ENCODE results near the gene ABCA6.

ABCA6 gene

GRCh38 chr17:69047368-69048263 lies 94.1 kb downstream of the ABCA6 start:
- no peak for DNase-seq (ENCODE audit: low read depth)

- no peak for DNase-seq (ENCODE audit: low read depth)
Observed at GRCh38 chr17:69046121-69046807, 95.4 kb downstream of the ABCA6 start.

- DNase-seq (ENCODE audit: low read depth), result no peak
Observed at GRCh38 chr17:69045646-69046045, 96.0 kb downstream of the ABCA6 start.

GRCh38 chr17:69044371-69044770 lies 97.3 kb downstream of the ABCA6 start:
- no peak for DNase-seq (ENCODE audit: low read depth)

- no peak for DNase-seq (ENCODE audit: low read depth)
Observed at GRCh38 chr17:69043098-69043734, 98.5 kb downstream of the ABCA6 start.

DNA sequence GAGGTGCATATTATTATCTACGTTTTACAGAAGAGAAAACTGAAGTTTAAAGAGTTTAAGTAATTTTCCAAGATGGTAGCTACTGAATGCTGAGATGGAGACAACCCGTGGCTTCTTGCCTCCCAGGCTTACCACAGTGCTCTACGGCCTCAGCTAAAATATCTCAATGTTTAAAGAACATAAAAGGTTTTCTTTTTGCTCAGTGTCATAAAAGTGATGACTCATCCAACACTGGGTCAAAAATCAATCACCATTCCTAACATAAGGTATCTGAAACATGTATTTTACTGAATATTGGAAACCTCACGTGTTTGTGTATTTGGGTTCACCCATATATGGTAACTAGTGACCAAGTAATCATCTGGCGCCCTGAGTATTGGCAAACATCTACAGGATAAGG lies 99.4 kb downstream of the ABCA6 start:
- no peak for DNase-seq (ENCODE audit: low read depth)

DNA sequence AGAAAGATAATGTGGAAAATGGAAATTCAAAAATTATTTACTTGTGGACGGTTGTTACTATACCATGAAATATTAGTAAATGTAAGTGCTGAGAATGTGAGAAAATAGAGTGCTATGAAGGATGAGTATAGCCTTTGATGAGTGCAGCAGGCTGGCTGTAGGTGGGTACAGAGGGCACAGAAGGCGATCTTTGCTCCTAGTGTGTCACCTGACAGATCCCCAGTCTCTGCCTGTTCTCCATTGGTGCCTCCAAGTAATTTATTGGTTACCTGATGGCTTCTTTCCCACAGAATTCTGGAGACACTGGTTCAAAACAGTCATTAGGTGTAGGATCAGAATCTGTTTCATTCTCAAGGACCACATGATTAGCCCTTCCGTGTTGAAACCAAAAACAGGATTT lies 109.9 kb downstream of the ABCA6 start:
- no peak for DNase-seq (ENCODE audit: low read depth)

- DNase-seq (ENCODE audit: low read depth), result no peak
Observed at GRCh38 chr17:69030169-69030568, 111.5 kb downstream of the ABCA6 start.

Measured in activated T-helper 9 cell treated with anti-CD3 and anti-CD28 coated beads, Interleukin-2, amount 50 U/mL, for 16 hours (primary cell).